ENCODE data around the gene FLCN.

DNA sequence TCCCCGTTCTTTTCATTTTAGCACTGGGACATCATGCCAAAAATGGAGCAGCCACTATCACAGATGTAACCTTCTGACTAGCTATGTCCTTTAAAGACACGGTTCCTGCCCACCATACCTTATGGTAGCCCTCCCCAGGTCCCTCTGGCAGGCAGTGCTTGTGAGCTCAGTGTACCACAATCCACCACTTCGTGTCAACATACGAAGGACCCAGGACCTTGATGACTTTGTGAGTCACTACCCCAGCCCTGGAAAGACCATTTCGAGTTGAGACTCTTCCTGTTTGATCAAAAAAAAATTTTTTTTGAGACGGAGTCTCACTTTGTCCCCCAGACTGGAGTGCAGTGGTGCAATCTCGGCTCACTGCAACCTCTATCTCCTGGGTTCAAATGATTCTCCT is 21.0 kb upstream of the FLCN start:
- TF ChIP-seq SRF (IDR thresholded peaks at IDR 0.05; ENCODE audit: low read depth in 2 of 2, low read length in 2 of 2) (no peak), EGR1 (IDR thresholded peaks at IDR 0.05; ENCODE audit: borderline replicate concordance in 1 of 2, low read depth in 2 of 2, low read length in 2 of 2) (no peak), CTCF (IDR thresholded peaks at IDR 0.05 in 2 of 3, conservative IDR thresholded peaks at IDR 0.05 in 1 of 3; ENCODE audit: control insufficient read depth in 2 of 3, extremely low read depth in 1 of 3, insufficient read depth in 1 of 3, low read depth in 3 of 3, low read length in 3 of 3) (no peak), SREBF1 (IDR thresholded peaks at IDR 0.05; ENCODE audit: low read length) (no peak), RFX5 (IDR thresholded peaks at IDR 0.05; ENCODE audit: low read depth, low read length) (no peak)
